GM20431 (cell line): ENCODE measurements around the gene PCDHA1.

Experiments used
- in situ Hi-C: fragments of 300-500 bp; cut with MseI, MboI; formaldehyde crosslinking; loops from one replicate; pipeline ENCODE4 v1.15.0; 2020; ENCODE audit warnings: low sequenced_read_pairs; ENCODE audit not compliant: unreplicated experiment

The PCDHA1 gene

DNA sequence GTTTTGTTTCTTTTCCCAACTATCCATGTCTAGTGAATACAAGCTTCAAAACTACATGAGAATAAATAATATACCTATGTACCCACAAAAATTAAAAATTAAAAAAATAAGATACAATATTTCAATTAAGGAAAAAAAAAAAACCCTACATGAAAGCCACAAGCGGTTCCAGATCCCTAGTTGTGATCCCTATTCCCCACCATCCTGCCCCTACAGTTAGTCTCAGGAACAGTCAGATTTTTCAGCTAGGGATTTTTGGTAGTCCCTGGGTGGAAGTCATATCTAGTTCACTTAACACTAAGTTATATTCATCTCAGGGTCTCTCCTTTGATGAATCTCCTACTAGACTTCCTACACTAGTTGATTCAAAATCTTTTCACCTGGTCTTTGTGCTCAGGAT is 246.7 kb downstream of the PCDHA1 start:
- in situ Hi-C loops, result no loop called here

DNA sequence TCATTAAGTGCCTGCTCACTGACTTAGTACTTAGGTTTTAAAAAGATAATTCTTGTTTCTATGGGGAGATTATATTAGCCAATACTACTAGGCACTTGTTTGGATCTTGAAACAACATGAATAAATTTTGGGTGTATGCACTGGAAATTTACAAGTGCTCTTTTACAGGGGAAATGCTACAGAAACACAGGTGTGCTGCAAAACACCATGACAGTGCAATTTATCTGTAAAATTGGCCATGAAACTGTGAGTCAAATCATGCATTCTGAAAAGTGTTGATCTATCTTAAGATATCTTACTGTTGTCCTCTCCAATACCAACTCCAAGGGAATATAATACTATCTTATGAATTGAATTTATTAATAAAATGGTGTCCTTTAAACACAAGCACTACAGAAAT is 253.1 kb downstream of the PCDHA1 start:
- in situ Hi-C loops, result no loop called here

DNA sequence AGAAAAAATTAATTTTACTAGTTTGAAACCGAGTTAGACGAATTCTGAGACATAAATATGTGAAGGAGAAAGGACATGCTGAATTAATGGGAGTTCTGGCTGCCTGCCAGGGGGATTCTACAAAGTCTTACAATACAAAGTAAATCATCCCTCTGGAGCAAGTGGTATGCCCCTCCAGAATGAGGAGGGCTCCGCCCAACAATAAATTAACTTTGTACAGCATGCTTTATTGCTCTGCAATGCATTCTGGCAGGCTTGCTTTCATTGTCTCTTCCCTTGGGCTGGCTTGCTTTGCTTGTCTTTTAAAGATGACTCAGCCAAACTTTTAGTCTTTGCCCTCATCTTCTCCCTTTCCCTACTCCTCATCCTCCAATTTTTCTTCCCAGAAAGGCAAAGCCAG is 253.6 kb downstream of the PCDHA1 start:
- in situ Hi-C loops, result no loop called here

DNA sequence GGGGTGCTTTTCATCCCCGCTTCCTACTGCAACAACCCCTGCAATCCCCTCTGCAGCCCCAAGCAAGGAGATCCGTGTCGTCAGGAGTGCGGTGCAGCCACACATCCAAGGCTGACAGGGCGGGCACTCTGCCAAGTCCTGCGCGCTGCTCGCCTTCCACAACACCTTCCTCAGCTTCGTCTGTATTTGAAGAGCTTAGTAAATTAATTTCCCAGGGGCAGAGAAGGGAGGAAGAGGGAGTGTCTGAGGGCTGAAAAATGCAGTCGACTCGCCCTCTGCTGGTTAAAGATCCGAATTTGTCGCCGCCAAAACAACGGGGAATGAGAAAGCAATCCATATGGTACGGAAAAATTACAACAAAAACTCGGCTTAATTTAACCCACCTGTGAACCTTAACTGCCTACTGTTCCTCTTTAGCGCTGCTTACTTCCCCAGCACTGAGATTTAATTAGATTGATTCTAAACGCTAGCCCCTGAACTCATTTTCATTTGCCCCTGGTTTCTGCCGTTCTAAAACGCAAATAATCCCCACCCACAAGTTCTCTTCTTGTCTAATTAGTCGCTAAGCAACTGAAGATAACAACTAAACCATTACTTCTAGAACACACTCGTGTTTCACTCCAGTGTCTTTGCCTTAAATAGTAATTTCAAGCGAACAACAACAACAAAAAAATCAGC is 254.3 kb downstream of the PCDHA1 start:
- in situ Hi-C loops, result no loop called here

DNA sequence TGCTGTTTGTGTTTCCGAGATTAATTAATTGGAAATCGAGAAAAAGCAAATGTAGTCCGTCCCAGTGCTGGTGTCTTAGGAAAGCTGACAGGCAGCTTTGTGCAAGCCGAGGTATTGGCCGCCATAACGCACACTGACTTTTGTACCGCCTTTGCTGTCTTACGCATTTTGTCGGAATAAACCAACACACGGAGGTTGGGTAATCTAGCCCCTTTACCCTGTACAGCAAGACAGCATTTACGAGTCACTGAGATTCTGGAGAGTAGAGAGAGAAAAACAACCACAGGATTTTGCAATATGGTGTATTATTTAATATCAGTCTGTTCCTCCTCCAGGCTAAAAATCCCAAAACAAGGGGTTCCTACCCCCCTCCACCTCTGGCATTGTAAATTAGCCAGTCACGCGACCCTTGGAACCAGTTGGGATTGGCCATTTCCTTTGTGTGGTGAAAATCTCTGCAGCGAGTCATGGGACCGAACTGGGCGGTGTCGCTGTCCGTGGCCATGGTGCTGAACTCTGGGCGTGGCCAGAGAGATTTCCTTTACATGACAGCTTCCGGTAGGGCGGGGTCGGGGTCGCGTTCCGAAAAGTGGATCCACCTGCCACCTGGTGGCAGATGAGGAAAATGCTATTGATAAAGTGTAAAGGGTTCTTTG is 255.0 kb downstream of the PCDHA1 start:
- in situ Hi-C loops, result no loop called here

DNA sequence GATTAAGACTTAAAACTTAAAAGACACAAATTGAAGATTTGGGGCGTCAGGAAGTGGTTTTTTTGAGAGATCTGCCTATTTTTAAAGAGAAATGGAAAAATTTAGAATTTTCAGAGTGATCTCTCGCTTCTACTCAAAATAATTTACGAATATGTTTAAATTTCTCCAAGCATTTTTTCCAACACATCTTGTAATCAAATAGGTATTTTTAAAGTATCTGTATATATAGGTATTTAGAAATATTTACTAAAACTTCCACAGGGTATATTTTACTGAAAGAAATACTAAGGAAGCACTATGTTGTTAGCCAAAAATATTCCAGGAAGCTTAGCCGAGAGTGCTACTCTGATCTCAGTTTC is 255.5 kb downstream of the PCDHA1 start:
- in situ Hi-C loops, result no loop called here

DNA sequence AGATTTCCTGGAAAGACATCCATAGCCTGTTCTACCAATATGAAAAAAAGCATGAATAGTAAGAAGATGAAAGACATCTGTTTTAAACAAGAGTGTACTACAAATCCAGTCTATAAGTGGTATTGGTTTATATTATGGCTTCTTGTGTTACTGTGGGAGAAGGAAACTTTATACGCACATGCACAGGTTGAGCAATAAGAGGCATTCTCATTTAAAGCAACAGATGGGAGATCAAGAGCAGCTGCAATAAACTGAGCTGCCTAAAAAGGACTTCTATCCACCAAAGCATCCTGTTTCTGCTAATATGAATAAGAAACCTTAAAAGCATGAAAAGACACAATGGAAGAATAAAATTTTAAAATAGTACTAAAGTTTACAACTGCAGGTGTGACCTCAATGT is 256.6 kb downstream of the PCDHA1 start:
- in situ Hi-C loops, result no loop called here

DNA sequence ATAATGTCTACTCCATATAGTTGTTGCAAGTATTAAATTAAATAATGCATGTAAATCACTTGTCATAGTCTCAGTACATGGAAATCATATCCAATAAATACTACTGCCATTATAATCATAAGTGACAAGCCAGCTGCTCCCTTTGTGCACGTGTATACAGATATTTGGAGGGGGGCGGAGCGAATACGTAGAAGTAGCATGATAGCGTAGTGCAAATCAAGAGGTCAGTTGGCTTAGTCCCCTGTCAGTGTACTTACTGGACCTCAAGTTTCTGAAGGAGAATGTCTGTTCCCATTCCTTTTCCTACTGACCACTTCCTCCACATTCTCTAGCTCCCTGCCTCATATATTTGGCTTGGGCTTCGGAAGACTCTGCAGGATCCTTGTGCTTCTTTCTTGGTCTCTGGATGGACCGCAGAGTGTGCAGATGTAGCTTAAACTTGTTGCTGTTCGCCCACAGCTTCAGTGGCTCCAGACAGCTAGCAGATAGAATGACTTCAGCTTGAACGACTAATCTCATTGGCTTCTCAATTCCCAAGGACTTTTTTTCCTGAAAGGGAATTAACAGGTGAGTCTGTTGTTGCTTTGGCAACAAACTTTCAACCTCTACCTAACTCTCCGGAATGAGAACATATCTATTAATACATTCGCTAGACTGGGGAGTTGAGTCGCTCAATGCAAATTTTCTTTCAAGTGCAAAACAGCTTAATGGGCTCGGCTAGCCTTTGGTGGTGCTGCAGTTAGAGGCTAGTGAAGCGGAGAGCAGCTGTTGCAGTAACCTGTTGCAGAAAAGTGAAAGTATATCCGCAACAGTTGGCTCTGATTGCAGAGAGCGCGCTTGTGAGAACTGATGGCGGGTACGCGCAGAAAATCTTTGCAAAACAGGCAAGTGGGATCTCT is 264.9 kb downstream of the PCDHA1 start, which contains the start of gene PCDHB1:
Gene PCDHB1, plus strand, starts transcription at position 753 of the 899 bp plus-strand sequence. Its CDS starts 97 bp downstream, at position 850.
- in situ Hi-C loops, result no loop called here

DNA sequence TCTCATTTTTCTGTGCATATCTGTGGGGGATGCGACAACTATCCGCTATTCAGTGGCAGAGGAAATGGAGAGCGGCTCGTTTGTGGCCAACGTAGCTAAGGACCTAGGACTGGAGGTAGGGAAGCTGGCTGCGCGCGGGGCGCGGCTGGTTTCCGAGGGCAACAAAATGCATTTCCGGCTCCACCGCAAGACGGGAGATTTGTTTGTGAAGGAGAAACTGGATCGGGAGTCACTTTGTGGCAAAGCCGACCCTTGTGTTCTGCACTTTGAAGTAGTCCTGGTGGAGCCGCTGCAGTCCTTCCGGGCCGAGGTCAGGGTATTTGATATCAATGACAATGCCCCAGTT is 265.6 kb downstream of the PCDHA1 start:
- in situ Hi-C loops, result no loop called here
